Measurements from ENCODE around the gene AGPAT2.
A peak's percentile ranks its signal among the peaks of the same experiment; 100 is the strongest.

Gene AGPAT2

DNA sequence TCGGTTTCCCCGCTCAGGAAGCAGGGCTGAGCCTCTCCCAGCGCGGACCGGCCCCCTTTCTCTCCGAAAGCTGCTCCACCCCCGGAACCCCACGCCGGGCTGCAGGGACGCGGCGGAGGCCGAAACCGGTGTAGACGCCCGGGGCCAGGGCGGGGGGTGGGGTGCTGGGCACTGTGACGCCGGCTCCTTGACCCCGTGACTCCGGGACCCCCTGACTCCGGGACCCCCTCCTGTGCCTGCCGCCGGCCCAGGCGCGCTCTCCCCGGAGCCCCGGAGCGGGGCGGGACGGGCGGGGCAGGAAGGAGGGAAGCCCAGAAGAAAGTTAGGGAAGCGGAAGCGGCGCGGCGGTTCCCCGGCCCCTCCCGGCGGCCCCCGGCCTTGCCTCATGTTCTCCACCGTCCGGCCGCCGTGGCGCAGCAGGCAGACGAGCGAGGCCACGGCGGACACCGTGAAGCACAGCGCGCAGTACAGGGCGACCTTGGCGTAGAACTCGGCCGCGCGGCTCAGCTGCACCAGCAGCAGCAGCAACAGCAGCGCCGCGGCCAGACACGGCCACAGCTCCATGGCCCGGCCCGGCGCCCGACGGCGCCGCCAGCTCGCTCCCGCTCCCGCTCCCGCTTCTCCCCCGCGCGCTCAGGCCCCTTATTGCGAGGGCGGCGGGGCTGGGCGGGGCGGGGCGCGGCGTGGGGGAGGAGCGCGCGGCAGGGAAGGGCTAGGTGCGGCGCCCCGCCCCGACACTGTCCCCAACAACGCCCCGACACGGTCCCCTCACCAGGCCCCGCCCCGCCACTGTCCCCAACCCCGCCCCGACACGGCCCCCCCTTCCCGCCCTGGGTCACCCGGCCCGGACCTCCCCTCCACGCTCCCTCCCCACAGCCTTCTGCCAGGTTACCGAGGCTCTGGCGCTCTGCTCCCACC lies at the start of gene AGPAT2:
AGPAT2 (minus strand) TSS at position 664 of the 918 bp plus-strand sequence; CDS start at position 564, 100 bp downstream.
- no peak for FAIRE-seq

GRCh38 chr9:136735812-136736480 lies 48.7 kb upstream of the AGPAT2 start:
- no peak for FAIRE-seq
- DNase-seq (ENCODE audit: low spot score): no peak

More for the DNA sequence above, at the start of gene AGPAT2:
- DNase-seq (ENCODE audit: low spot score): peak; percentile 48

DNA sequence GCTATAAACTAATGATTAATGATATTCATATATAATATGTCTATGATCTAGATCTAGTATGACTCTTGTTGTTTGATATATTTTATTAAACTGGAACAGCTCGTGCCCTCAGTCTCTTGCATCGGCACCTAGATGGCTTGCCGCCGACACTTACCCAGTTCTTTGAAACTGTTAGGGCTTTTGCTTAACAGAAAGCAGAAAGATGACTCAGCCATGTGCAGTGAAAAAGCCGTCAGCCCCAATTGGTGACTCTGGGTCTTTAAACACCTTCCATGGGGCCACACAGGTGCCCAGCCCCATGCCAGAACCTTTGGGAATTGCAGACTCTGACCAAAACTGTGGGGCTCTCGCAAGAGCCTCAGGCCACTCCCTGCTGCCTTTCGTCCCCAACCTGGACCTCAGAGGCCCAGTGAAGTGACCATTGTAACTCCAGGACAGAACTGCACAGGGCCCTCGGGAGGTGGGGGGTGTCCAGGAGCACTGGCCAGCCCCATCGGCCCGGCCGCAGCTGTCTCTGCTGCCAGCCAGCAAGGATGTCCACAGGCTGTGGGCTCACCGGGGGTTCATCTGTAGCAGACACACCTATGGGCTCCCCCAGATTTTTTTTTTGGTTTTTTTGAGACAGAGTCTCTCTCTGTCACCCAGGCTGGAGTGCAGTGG lies 47.7 kb upstream of the AGPAT2 start:
- DNase-seq (ENCODE audit: low spot score) (no peak), FAIRE-seq (no peak)

GRCh38 chr9:136733611-136734010 lies 46.4 kb upstream of the AGPAT2 start:
- DNase-seq (ENCODE audit: low spot score) (no peak), FAIRE-seq (no peak)

DNA sequence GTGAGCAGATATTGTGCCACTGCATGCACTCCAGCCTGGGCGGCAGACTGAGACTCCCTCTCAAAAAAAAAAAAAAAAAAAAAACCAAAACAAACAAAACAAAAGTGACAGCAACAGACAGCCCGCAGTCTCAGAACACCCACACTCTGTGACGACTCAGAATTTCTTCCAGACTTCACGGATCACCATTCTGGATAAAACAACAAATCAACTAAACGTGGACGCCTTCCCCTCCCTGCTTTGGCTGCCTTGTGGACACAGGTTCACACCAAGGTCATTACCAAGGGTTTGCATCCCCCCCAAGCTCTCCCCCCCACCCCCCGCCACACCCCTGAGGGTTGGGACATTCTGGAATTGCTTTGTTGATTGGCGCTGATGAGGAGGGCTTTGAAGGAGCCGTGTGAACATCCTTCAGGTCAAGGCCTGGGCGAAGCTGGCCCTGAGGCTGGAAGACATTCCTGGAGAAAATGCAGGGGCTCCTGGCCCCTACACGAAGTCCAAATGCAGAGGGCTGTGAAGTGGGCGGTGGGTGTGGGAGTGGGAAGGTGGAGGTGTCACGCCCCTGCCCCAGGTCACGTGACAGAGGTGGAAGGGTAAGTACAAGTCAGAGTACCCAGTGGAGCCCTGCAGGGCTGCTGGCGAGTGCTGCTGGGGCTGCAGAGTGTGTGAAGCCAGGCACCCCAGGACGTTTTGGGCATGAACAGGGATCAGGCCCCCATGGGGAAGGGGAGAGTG lies 45.4 kb upstream of the AGPAT2 start:
- FAIRE-seq (no peak), DNase-seq (ENCODE audit: low spot score) (no peak)

- DNase-seq (ENCODE audit: low spot score): no peak
- no peak for FAIRE-seq
Observed at GRCh38 chr9:136729926-136730325, 42.7 kb upstream of the AGPAT2 start.

DNA sequence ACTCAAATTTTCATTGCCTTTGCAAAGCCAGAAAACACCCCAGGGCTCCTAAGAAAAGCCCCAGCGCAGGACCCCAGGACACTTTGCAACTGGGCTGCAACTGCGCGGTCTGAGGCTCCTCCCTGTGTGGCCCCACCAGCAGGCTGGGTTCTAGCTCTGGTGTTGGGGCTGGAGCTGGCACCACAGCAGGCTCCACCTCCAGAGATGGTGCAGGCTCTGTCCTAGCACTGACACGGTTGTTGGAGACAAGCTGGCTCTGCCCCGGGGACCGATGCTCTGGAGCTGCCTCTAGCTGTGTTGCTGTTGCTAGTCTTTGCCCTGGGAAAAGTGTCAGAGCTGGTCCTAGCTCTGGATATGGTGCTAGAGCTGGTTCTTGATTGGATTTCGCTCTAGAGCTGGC lies 41.9 kb upstream of the AGPAT2 start:
- DNase-seq (ENCODE audit: low spot score): no peak
- no peak for FAIRE-seq

DNA sequence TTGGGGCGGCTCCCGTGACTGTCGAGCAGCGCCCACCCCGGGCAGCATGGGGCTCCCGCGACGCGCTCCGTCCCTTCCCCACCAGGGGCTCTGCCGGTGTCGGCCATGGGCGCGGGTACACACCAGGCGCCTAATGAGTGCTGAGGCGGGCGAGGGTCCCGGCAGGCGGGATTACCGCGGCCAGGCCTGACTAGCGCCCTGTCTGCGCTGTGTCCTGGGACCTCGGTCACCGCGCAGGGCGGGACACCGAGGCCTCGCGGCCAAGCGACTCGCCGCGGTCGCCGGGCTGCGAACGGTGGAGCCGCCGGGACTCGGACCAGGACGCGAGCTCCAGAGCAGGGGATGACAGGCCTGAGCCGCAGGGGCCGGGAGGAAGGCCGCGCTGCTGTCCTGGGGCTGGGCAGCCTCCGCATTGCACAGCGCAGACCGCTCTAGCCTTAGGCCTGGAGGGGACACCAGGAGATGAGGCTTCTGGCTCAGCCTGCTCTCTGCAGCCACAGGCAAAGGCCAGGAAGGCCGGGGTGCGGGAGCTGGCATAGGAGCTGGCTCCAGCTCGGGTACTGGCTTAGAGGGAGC lies 41.4 kb upstream of the AGPAT2 start:
- FAIRE-seq: no peak
- DNase-seq (ENCODE audit: low spot score): peak; percentile 8

DNA sequence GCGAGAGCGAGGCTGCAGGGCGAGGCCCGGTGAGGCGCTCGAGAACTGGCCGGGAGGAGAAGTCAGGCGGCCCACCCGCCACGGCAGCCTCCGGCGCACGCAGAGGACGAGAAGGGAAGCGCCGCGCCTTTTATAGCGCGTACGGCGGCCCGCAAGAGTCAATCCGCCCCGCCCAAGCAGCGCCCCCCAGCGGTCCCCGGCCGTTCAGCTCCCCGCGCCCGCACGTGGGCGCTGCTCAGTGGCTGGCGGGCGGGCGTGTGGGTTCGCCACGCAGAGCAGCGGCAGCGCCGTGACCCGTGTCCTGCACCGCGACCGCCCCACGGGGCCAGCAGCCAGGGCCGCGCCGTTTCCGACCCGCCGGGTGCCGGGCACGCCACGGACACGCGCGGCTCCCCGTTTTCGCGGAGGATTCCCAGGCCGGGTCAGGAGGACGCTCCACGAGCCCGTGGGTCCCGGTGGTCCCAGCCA lies 40.9 kb upstream of the AGPAT2 start:
- FAIRE-seq: no peak
- DNase-seq (ENCODE audit: low spot score): peak; percentile 75

GRCh38 chr9:136726631-136727191 lies 39.5 kb upstream of the AGPAT2 start:
- no peak for FAIRE-seq
- DNase-seq (ENCODE audit: low spot score): peak; percentile 51

DNA sequence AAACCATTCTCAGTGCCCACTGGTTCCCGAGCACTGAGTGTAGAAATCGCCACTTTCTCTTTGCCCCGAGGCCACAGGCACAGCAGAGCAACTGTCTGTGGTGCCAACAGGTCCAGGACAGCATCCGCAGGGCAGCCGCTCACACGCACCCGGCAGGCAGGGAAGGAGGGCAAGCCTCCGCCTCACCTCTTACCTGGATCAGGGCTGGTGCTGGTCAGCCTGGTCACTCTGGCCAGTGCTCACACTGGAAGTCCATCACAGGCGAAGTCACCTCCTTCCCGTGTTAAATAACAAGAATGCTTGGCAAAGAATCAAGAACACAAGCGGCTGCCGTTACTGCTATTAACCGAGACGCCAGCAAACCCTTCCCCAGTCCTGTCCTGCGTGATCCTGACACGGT lies 38.9 kb upstream of the AGPAT2 start:
- DNase-seq (ENCODE audit: low spot score): no peak
- FAIRE-seq: no peak

- FAIRE-seq: no peak
- DNase-seq (ENCODE audit: low spot score): peak; percentile 33
Observed at GRCh38 chr9:136725612-136726011, 38.4 kb upstream of the AGPAT2 start.

DNA sequence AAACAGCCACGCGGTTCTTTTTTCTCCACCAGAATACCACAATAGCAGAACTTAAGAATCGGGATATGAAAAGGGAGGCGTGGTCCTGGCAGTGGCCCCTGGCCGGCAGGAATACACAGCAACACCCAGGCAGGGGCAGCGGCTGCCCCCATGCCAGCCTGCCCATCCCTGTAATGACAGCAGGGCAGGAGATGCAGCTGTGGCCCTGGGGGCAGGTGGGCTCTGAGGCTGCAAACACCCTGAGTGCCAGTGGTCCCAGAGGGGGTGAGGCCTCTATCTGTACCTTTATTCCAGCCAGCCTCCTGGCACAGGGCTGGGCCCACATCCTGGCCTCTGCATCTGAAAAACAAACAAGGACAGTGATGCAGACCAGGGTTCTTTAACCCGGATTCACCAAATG lies 37.5 kb upstream of the AGPAT2 start:
- DNase-seq (ENCODE audit: low spot score) (no peak), FAIRE-seq (no peak)

DNA sequence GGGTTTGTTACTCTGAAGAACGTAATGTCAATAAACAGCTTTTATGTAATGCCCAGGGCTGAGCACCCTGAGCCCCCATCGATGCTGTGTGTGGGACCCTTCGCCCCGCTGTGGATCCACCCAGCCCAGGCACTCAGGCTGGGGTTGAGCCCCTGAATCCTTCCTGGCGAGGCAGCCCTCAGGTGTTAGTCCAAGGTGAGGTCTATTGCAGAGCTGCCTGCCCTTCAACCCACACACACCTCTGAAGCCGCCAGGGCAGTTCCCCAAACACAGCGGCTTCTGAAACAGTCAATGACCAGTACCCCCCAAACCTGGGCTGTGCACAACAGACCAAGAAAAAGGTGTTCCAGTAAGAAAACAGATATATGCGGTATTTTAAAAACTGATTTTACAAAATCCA lies 36.7 kb upstream of the AGPAT2 start:
- FAIRE-seq (no peak), DNase-seq (ENCODE audit: low spot score) (no peak)

- DNase-seq (ENCODE audit: low spot score): no peak
- no peak for FAIRE-seq
Observed at GRCh38 chr9:136723362-136723976, 36.2 kb upstream of the AGPAT2 start.

GRCh38 chr9:136722969-136723356 lies 35.7 kb upstream of the AGPAT2 start:
- DNase-seq (ENCODE audit: low spot score): peak; percentile 11

DNA sequence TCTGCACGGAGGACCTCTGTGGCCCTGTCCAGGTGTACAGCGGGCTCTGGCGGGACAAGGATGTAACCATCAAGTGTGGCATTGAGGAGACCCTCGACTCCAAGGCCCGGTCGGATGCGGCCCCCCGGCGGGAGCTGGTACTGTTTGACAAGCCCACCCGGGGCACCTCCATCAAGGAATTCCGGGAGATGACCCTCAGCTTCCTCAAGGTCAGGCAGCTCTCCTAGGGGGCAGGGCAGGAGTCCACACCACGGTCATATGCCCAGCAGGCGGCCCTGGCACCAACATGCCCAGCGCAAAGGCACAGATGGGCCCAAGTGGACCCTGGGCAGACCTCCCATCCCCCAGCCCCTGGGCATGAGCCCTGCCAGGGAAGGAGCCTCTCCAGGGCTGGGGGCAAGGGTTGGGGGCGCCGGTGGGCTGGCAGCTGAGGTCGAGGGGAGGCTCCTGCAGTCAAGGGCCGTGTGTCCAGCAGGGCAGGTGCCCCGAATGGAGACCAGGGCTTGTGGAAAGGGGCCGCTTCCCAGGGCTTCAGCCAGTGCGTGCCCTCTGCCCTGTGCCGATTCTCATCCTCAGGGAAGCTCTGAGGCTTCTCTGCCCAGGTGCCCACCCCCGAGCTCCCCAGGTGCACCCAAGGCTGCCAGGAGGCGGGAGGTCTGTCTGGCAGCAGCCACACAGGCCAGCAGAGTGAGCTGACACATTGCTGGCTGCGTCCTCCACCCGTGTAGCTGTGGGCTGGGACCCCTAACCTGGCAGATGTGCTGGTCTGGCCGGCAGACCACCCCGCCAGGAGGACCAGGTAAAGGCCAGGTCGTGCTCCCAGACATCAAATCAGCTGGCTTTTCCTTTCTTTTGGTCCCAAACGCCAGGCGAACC lies 35.1 kb upstream of the AGPAT2 start:
- no peak for DNase-seq (ENCODE audit: low spot score)
- no peak for FAIRE-seq

More at GRCh38 chr9:136722969-136723356, 35.7 kb upstream of the AGPAT2 start:
- FAIRE-seq: no peak

GRCh38 chr9:136721339-136722092 lies 34.3 kb upstream of the AGPAT2 start:
- FAIRE-seq: no peak
- peak; percentile 30 for DNase-seq (ENCODE audit: low spot score)
